HUES64 (cell line): ENCODE results near the gene ZNF668.

ENCODE experiments used
- H3K27ac ChIP-seq: 2 replicates; pipeline ENCODE4 v1.7.0; 2013; ENCODE audit warnings: low read depth, low read length, inconsistent platforms
- H3K27me3 ChIP-seq: 2 replicates; pipeline ENCODE4 v1.6.1; 2013; ENCODE audit warnings: mild to moderate bottlenecking, low read length; ENCODE audit not compliant: insufficient read depth
- H3K36me3 ChIP-seq: 2 replicates; pipeline ENCODE4 v1.6.1; 2013; ENCODE audit warnings: mild to moderate bottlenecking, low read length; ENCODE audit not compliant: insufficient read depth
- H3K4me1 ChIP-seq: 2 replicates; pipeline ENCODE4 v1.6.1; 2013; ENCODE audit warnings: mild to moderate bottlenecking, low read length, moderate library complexity; ENCODE audit not compliant: insufficient read depth
- H3K4me3 ChIP-seq: 2 replicates; pipeline ENCODE4 v1.5.1; 2013; ENCODE audit warnings: mild to moderate bottlenecking, low read length, moderate library complexity
- H3K9ac ChIP-seq: 2 replicates; pipeline ENCODE4 v1.6.1; 2013; ENCODE audit warnings: mild to moderate bottlenecking, low read depth, low read length
- H3K9me3 ChIP-seq: 2 replicates; pipeline ENCODE4 v1.6.1; 2013; ENCODE audit warnings: low read depth, low read length; ENCODE audit not compliant: insufficient read depth
- WGBS: fragments of 150-250, 120-280 bp; methylation state at CpG from one replicate; pipeline ENCODE4 v1.1.7; 2013; ENCODE audit warnings: missing lambda C conversion rate; 5-methylcytosine and 5-hydroxymethylcytosine counted together

ZNF668 gene

GRCh38 chr16:31085873-31086628 lies 12.0 kb upstream of the ZNF668 start:
- no peak overlapping the region for H3K9ac ChIP-seq
- no peaks in the 10 kb centered on the region for H3K4me1 ChIP-seq
- no peak overlapping the region for H3K4me3 ChIP-seq
- no peak overlapping the region for H3K27ac ChIP-seq
- 93% methylated on average over 18 of the region's 18 CpGs for WGBS
- H3K27me3 ChIP-seq = no peaks in the 10 kb centered on the region
- H3K9me3 ChIP-seq = no peaks in the 10 kb centered on the region
- peaks cover 61% of the 10 kb centered on the region for H3K36me3 ChIP-seq

GRCh38 chr16:31085411-31085810 lies 11.4 kb upstream of the ZNF668 start:
- H3K27ac ChIP-seq = 0 out of 2 replicates have a peak overlapping the region, but pooled peaks have one; percentile 30
- H3K36me3 ChIP-seq = peaks cover 61% of the 10 kb centered on the region
- H3K4me3 ChIP-seq = no peak overlapping the region
- H3K4me1 ChIP-seq = no peaks in the 10 kb centered on the region
- H3K9ac ChIP-seq = no peak overlapping the region
- H3K9me3 ChIP-seq = no peaks in the 10 kb centered on the region
- 86% methylated on average over 8 of the region's 8 CpGs for WGBS
- H3K27me3 ChIP-seq = no peaks in the 10 kb centered on the region

- 95% methylated on average over 16 of the region's 16 CpGs for WGBS
- H3K27ac ChIP-seq = 0 out of 2 replicates have a peak overlapping the region, but pooled peaks have one; percentile 30
- no peaks in the 10 kb centered on the region for H3K27me3 ChIP-seq
- H3K9ac ChIP-seq = no peak overlapping the region
- H3K36me3 ChIP-seq = peaks cover 62% of the 10 kb centered on the region
- no peak overlapping the region for H3K4me3 ChIP-seq
- no peaks in the 10 kb centered on the region for H3K4me1 ChIP-seq
- H3K9me3 ChIP-seq = no peaks in the 10 kb centered on the region
Measured at GRCh38 chr16:31084584-31085302, 10.7 kb upstream of the ZNF668 start.

GRCh38 chr16:31083981-31084380 lies 9.9 kb upstream of the ZNF668 start:
- H3K27ac ChIP-seq = no peak overlapping the region
- no peak overlapping the region for H3K9ac ChIP-seq
- H3K4me3 ChIP-seq = no peak overlapping the region
- 95% methylated on average over 13 of the region's 13 CpGs for WGBS
- H3K36me3 ChIP-seq = peaks cover 65% of the 10 kb centered on the region
- H3K9me3 ChIP-seq = no peaks in the 10 kb centered on the region
- H3K4me1 ChIP-seq = no peaks in the 10 kb centered on the region
- H3K27me3 ChIP-seq = no peaks in the 10 kb centered on the region

GRCh38 chr16:31083556-31083955 lies 9.5 kb upstream of the ZNF668 start:
- WGBS = 84% methylated on average over 5 of the region's 5 CpGs

GRCh38 chr16:31083081-31083480 lies 9.0 kb upstream of the ZNF668 start:
- Histone ChIP-seq H3K36me3 (peaks cover 71% of the 10 kb centered on the region), H3K27me3 (no peaks in the 10 kb centered on the region), H3K4me3 (no peak overlapping the region), H3K9ac (no peak overlapping the region), H3K4me1 (no peaks in the 10 kb centered on the region), H3K9me3 (no peaks in the 10 kb centered on the region), H3K27ac (no peak overlapping the region)
- 88% methylated on average over 5 of the region's 9 CpGs for WGBS

More at GRCh38 chr16:31083556-31083955, 9.5 kb upstream of the ZNF668 start:
- Histone ChIP-seq H3K9me3 (no peaks in the 10 kb centered on the region), H3K4me1 (no peaks in the 10 kb centered on the region), H3K27ac (no peak overlapping the region), H3K36me3 (peaks cover 66% of the 10 kb centered on the region), H3K27me3 (no peaks in the 10 kb centered on the region), H3K4me3 (no peak overlapping the region), H3K9ac (no peak overlapping the region)

GRCh38 chr16:31082368-31083045 lies 8.5 kb upstream of the ZNF668 start:
- H3K27me3 ChIP-seq = no peaks in the 10 kb centered on the region
- H3K4me1 ChIP-seq = no peaks in the 10 kb centered on the region
- H3K9ac ChIP-seq = no peak overlapping the region
- no peak overlapping the region for H3K27ac ChIP-seq
- 92% methylated on average over 14 of the region's 14 CpGs for WGBS
- H3K36me3 ChIP-seq = peaks cover 77% of the 10 kb centered on the region
- no peak overlapping the region for H3K4me3 ChIP-seq
- H3K9me3 ChIP-seq = no peaks in the 10 kb centered on the region

- Histone ChIP-seq H3K27me3 (no peaks in the 10 kb centered on the region), H3K36me3 (peaks cover 79% of the 10 kb centered on the region), H3K4me3 (no peak overlapping the region), H3K9me3 (no peaks in the 10 kb centered on the region), H3K9ac (no peak overlapping the region), H3K4me1 (no peaks in the 10 kb centered on the region), H3K27ac (no peak overlapping the region)
- 93% methylated on average over 26 of the region's 26 CpGs for WGBS
Measured at GRCh38 chr16:31081428-31082351, 7.7 kb upstream of the ZNF668 start.

GRCh38 chr16:31080756-31081419 lies 6.8 kb upstream of the ZNF668 start:
- 93% methylated on average over 13 of the region's 13 CpGs for WGBS
- Histone ChIP-seq H3K27me3 (no peaks in the 10 kb centered on the region), H3K36me3 (peaks cover 87% of the 10 kb centered on the region), H3K9me3 (no peaks in the 10 kb centered on the region), H3K4me1 (no peaks in the 10 kb centered on the region), H3K4me3 (no peak overlapping the region), H3K9ac (no peak overlapping the region), H3K27ac (no peak overlapping the region)

GRCh38 chr16:31080035-31080629 lies 6.1 kb upstream of the ZNF668 start:
- WGBS = 96% methylated on average over 40 of the region's 40 CpGs
- Histone ChIP-seq H3K27me3 (no peaks in the 10 kb centered on the region), H3K4me3 (no peak overlapping the region), H3K27ac (no peak overlapping the region), H3K4me1 (no peaks in the 10 kb centered on the region), H3K9me3 (no peaks in the 10 kb centered on the region), H3K9ac (no peak overlapping the region), H3K36me3 (peaks cover 86% of the 10 kb centered on the region)
